Activated CD4-positive, alpha-beta T cell treated with anti-CD3 and anti-CD28 coated beads, Interleukin-2, Interleukin-6, amounts not matched to agents 100 ng/mL and 50 ng/mL, durations not matched to agents 16 hours and 8 hours (primary cell): ENCODE results near the gene TMEM271.

Source experiments
- DNase-seq: peaks from one replicate; pipeline ENCODE4 v3.0.0-alpha.2; 2020

TMEM271 gene

GRCh38 chr4:532588-533317 is 43.3 kb downstream of the TMEM271 start:
- DNase-seq = no peak

DNA sequence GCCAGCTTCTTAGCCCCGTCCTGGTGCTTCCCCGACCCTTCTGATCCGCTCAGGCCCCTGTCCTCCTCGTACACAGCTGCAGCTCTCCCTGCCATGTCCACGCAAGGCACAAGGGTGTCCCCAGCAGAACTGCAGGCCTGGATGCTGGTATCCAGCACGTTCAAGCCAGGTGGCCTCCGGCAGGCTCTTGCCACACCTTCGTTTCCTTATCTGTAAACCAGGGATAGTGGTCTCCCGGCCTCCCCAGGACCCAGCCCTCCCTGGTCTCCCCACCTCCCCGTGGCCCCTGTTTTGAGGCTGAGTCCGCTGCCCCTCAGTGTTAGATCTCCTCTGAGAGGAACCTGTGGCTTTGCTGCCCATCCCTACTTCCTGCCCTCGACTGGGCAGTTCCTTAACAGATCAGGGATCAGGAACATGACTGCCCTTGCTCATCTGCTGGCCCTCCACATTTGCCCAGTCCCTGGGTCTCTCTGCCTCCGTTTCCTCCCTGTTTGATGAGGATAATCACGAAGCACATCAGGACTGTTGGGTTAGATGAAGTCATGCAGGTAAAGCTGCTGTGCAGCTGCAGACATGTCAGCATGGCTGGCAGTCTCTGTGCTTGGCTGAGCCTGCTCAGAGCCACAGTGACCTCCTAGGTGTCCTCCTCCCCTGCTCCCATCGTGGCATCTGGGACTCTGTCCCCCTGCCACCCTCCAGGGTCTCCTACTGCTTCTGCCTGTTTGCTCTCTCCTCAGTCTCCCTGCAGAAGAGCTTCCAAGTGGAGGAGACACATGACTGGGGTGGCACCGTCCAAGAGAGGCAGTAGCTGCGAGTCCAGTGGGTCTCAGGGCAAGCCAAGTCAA is 44.2 kb downstream of the TMEM271 start:
- no peak for DNase-seq

GRCh38 chr4:531076-531475 is 45.0 kb downstream of the TMEM271 start:
- DNase-seq = no peak

DNA sequence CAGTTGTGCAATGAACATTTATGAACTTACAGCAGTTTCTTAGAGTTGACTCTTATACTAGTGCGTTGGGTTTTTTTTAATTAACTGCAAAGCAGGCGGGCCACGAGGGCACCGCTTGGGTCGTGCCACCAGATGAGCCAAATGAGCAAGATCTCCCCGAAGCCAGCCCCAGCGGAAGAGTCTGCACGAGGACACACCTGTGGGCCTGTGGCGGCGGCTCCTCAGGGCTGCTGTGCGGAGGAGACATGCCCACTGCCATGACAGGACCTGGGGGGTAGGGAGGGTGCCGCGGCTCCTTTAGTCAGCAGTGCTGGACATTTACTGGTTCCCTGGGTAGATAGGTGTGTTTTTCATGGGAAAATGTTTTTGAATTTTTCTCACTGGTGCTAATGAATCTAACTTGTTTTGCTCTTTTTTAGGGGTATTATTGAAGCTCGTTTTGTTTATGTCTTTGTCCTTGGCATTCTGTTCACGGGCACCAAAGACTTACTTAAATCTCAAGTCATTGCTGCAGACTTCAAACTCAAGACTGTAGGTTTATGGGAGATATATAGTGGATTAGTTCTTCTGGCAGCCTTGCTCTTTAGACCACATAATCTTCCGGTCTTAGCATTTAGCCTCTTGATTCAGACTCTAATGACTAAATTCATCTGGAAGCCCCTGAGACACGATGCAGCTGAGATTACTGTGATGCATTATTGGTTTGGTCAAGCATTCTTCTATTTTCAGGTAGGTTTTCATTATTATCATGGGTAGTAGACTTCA is 45.9 kb downstream of the TMEM271 start:
- no peak for DNase-seq

- no peak for DNase-seq
Measured at GRCh38 chr4:529563-529962, 46.5 kb downstream of the TMEM271 start.

GRCh38 chr4:528835-529234 is 47.3 kb downstream of the TMEM271 start:
- no peak for DNase-seq

DNA sequence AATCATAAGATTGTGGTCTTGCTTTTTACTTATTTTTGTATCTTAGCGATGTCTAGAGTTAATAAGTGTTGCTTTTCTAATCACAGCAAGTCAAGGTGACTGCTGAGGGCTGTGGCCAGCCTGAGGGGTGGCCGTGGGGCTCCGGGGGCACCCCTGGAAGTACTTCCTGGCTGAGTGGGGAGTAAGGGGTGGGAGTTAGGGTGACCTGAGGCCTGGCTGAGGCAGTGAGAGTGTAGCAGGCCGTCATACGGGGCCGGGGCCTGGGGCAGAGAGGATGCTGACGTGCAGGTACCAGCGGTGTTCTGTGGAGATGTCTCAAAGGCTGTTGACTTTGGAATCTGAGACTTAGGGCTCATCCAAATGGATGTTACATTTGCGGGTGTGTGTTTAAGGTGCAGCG is 47.8 kb downstream of the TMEM271 start:
- DNase-seq = no peak

DNA sequence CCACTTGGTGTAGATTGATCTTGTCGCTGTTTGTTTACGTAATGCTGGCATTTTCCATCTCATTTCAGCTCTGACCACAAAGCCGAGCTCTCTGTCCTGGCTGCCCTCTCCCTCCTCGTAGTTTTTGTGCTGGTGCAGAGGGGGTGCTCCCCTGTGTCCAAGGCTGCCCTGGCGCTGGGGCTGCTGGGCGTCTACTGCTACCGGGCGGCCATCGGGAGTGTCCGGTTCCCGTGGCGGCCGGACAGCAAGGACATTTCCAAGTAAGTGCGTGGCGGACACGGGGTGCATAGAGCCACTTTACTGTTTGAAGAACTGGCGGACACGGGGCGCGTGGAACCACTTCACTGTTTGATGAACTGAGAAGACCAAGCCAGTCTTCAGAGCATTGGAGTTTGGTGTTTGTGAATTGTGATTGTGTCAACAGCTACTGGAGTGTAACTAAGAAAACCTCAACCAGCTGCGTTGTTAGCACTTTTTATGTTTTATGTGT is 49.1 kb downstream of the TMEM271 start:
- no peak for DNase-seq

- no peak for DNase-seq
Measured at GRCh38 chr4:526189-526909, 49.7 kb downstream of the TMEM271 start.

GRCh38 chr4:525660-526059 is 50.4 kb downstream of the TMEM271 start:
- no peak for DNase-seq

GRCh38 chr4:524196-524595 is 51.9 kb downstream of the TMEM271 start:
- no peak for DNase-seq
